GM18867 (cell line): ENCODE data around the gene EDA2R.

Source experiments
- ATAC-seq: cut with Tn5 transposase; IDR thresholded peaks from one replicate; pipeline ENCODE4 v1.9.1; 2021; ENCODE audit warnings: mild to moderate bottlenecking, moderate library complexity; ENCODE audit not compliant: unreplicated experiment

EDA2R gene

GRCh38 chrX:66638591-66639500 lies at the start of gene EDA2R:
Gene EDA2R, minus strand, starts transcription at chrX:66639078. Its CDS starts 23,058 bp downstream, at chrX:66616020.
- peak; percentile 75 for ATAC-seq

GRCh38 chrX:66684196-66684595 lies 45.3 kb upstream of the EDA2R start:
- ATAC-seq = no peak

- ATAC-seq = no peak
Observed at GRCh38 chrX:66680451-66680850, 41.6 kb upstream of the EDA2R start.

- no peak for ATAC-seq
Observed at GRCh38 chrX:66677430-66677829, 38.6 kb upstream of the EDA2R start.

- ATAC-seq = no peak
Observed at GRCh38 chrX:66676990-66677389, 38.1 kb upstream of the EDA2R start.

- no peak for ATAC-seq
Observed at GRCh38 chrX:66676413-66676812, 37.5 kb upstream of the EDA2R start.

GRCh38 chrX:66675541-66675940 lies 36.7 kb upstream of the EDA2R start:
- no peak for ATAC-seq

- no peak for ATAC-seq
Observed at GRCh38 chrX:66674506-66674905, 35.6 kb upstream of the EDA2R start.

GRCh38 chrX:66672106-66672505 lies 33.2 kb upstream of the EDA2R start:
- ATAC-seq = no peak

- no peak for ATAC-seq
Observed at GRCh38 chrX:66654411-66654810, 15.5 kb upstream of the EDA2R start.

- no peak for ATAC-seq
Observed at GRCh38 chrX:66635360-66635759, 3.5 kb downstream of the EDA2R start.

- ATAC-seq = no peak
Observed at GRCh38 chrX:66634272-66634671, 4.6 kb downstream of the EDA2R start.

GRCh38 chrX:66633541-66633940 lies 5.3 kb downstream of the EDA2R start:
- ATAC-seq = no peak

- ATAC-seq = no peak
Observed at GRCh38 chrX:66632981-66633380, 5.9 kb downstream of the EDA2R start.

- ATAC-seq = no peak
Observed at GRCh38 chrX:66632473-66632872, 6.4 kb downstream of the EDA2R start.

- ATAC-seq = peak; percentile 63
Observed at GRCh38 chrX:66625525-66625924, 13.4 kb downstream of the EDA2R start.

GRCh38 chrX:66622209-66622608 lies 16.7 kb downstream of the EDA2R start:
- ATAC-seq = no peak

- no peak for ATAC-seq
Observed at GRCh38 chrX:66616944-66617343, 21.9 kb downstream of the EDA2R start.

- no peak for ATAC-seq
Observed at GRCh38 chrX:66602381-66602938, 36.4 kb downstream of the EDA2R start.

GRCh38 chrX:66601522-66601921 lies 37.4 kb downstream of the EDA2R start:
- no peak for ATAC-seq

- ATAC-seq = no peak
Observed at GRCh38 chrX:66579219-66579618, 59.7 kb downstream of the EDA2R start.

GRCh38 chrX:66553973-66554372 lies 84.9 kb downstream of the EDA2R start:
- ATAC-seq = no peak
